ENCODE measurements around the gene MC2R.

- TF ChIP-seq CTCF (conservative IDR thresholded peaks at IDR 0.05 in 1 of 2, IDR thresholded peaks at IDR 0.05 in 1 of 2; ENCODE audit: low read depth in 1 of 2, low read length in 2 of 2): no peak
- no peak for TF ChIP-seq EZH2 (IDR thresholded peaks at IDR 0.05; ENCODE audit: low read length, missing control alignments)
Observed at GRCh38 chr18:13895505-13896033, 19.8 kb downstream of the MC2R start.

All from fibroblast of lung (primary cell).